ENCODE measurements around the gene COL28A1. TPM values are rescaled to one million over a fixed set of nuclear protein-coding genes. Genes with fewer than 3 reads are reported as not detected.
A peak's percentile ranks its signal among the peaks of the same experiment; 100 is the strongest.
"Not testable (repeated sequence)": the region's sequence is repeated elsewhere in the genome, so short reads cannot be mapped to it uniquely, and the experiment has no call there.

Gene COL28A1
- total RNA-seq, 1 experiment from 2014 or later: 0.26 TPM

DNA sequence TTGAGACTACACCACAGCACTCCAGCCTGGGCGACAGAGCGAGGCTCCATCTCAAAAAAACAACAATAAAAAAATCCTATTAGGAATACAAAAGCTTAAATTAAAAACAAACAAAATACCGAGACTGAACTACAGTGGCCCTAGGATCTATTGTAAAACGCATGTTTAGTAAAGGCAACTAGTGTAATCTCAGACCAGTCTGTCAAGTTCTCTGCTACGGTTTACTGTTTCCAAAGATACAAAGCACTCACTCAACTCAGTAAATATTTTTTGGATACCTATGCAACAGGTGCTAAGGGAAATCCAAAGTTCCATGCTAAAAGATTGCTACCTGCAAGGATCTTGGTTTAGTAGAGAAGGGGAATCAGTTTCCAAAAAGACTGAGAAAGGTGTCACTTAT is 27.6 kb upstream of the COL28A1 start:
- POLR2A ChIA-PET (ENCODE audit: unreplicated experiment): no interaction called here
- Histone ChIP-seq H3K36me3 (ENCODE audit: low read depth, low read length) (no peaks in the 10 kb centered on the region), H3K27me3 (ENCODE audit: low read length) (no peaks in the 10 kb centered on the region), H3K4me3 (ENCODE audit: low read length) (no peak overlapping the region), H3K9me2 (replicated peaks; ENCODE audit: low read length) (no peaks in the 10 kb centered on the region), H3F3A (ENCODE audit: low read length, unreplicated experiment) (peaks cover 6% of the 10 kb centered on the region), H3K9me3 (ENCODE audit: low read length) (no peaks in the 10 kb centered on the region), H3K79me2 (ENCODE audit: low read length) (peaks cover 11% of the 10 kb centered on the region), H2AFZ (ENCODE audit: low read length) (no peak overlapping the region), H3K9ac (ENCODE audit: low read length) (no peak overlapping the region), H3K4me1 (ENCODE audit: insufficient read depth, low read length) (peaks cover 42% of the 10 kb centered on the region), H3K27ac (ENCODE audit: low read length) (no peak overlapping the region), H4K20me1 (ENCODE audit: low read length) (no peaks in the 10 kb centered on the region), H3K4me2 (ENCODE audit: low read length) (peak overlapping the region; percentile 55)
- CTCF ChIA-PET: no interaction called here
- DNase-seq (peak; percentile 54), ATAC-seq (no peak)
- TF ChIP-seq EZH2 (IDR thresholded peaks at IDR 0.05; ENCODE audit: low read length, unreplicated experiment): no peak
- TF ChIP-seq, protein P1, sequence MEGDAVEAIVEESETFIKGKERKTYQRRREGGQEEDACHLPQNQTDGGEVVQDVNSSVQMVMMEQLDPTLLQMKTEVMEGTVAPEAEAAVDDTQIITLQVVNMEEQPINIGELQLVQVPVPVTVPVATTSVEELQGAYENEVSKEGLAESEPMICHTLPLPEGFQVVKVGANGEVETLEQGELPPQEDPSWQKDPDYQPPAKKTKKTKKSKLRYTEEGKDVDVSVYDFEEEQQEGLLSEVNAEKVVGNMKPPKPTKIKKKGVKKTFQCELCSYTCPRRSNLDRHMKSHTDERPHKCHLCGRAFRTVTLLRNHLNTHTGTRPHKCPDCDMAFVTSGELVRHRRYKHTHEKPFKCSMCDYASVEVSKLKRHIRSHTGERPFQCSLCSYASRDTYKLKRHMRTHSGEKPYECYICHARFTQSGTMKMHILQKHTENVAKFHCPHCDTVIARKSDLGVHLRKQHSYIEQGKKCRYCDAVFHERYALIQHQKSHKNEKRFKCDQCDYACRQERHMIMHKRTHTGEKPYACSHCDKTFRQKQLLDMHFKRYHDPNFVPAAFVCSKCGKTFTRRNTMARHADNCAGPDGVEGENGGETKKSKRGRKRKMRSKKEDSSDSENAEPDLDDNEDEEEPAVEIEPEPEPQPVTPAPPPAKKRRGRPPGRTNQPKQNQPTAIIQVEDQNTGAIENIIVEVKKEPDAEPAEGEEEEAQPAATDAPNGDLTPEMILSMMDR (conservative IDR thresholded peaks at IDR 0.05; ENCODE audit: low read depth, low read length): no peak
- no peak for TF ChIP-seq EZH2phosphoT487 (IDR thresholded peaks at IDR 0.05; ENCODE audit: borderline replicate concordance, low read length)
- no TSS peak for BruUV-seq (replicated peaks)
- intact Hi-C loops (cut with micrococcal nuclease): no loop called here

DNA sequence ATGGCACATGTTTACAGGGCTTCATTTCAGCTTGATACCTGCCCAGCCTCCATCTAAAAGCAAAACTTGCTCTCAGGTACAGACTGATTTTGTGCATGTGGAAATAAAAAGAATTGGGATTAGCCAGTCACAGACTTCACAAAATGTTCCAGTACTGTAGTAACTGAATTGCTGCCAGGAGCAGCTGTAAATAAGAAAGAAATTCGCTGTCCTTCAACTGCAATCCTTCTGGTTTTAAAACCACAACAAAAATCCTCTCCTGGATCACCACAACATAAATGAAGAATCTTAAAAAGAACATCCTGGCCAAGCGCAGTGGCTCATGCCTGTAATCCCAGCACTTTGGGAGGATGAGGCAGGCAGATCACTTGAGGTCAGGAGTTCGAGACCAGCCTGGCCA is 27.1 kb upstream of the COL28A1 start:
- Histone ChIP-seq H3K36me3 (ENCODE audit: low read depth, low read length) (no peaks in the 10 kb centered on the region), H3K27ac (ENCODE audit: low read length) (no peak overlapping the region), H3F3A (ENCODE audit: low read length, unreplicated experiment) (peaks cover 6% of the 10 kb centered on the region), H2AFZ (ENCODE audit: low read length) (no peak overlapping the region), H3K79me2 (ENCODE audit: low read length) (peaks cover 6% of the 10 kb centered on the region), H4K20me1 (ENCODE audit: low read length) (no peaks in the 10 kb centered on the region), H3K9me3 (ENCODE audit: low read length) (no peaks in the 10 kb centered on the region), H3K9ac (ENCODE audit: low read length) (no peak overlapping the region), H3K9me2 (replicated peaks; ENCODE audit: low read length) (no peaks in the 10 kb centered on the region), H3K4me3 (ENCODE audit: low read length) (no peak overlapping the region), H3K4me2 (ENCODE audit: low read length) (no peak overlapping the region), H3K4me1 (ENCODE audit: insufficient read depth, low read length) (peaks cover 37% of the 10 kb centered on the region), H3K27me3 (ENCODE audit: low read length) (no peaks in the 10 kb centered on the region)
- BruUV-seq (replicated peaks): no TSS peak
- ATAC-seq (no peak), DNase-seq (no peak)
- intact Hi-C loops (cut with micrococcal nuclease): no loop called here
- ChIA-PET CTCF (no interaction called here), POLR2A (ENCODE audit: unreplicated experiment) (no interaction called here)
- TF ChIP-seq EZH2phosphoT487 (IDR thresholded peaks at IDR 0.05; ENCODE audit: borderline replicate concordance, low read length) (no peak), EZH2 (IDR thresholded peaks at IDR 0.05; ENCODE audit: low read length, unreplicated experiment) (no peak)

DNA sequence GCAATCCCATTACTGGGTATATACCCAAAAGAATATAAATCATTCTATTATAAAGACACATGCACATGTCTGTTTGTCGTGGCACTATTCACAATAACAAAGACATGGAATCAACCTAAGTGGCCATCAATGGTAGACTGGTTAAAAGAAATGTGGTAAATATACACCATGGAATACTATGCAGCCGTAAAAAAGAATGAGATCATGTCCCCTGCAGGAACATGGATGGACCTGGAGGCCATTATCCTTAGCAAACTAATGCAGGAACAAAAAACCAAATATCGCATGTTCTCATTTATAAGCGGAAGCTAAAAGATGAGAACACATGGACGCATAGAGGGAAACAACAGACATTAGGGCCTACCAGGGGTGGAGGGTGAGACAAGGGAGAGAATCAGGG is 25.9 kb upstream of the COL28A1 start:
- H3K4me2 ChIP-seq (ENCODE audit: low read length); H3K36me3 ChIP-seq (ENCODE audit: low read depth, low read length); H3F3A ChIP-seq (ENCODE audit: low read length, unreplicated experiment); H3K27ac ChIP-seq (ENCODE audit: low read length); BruUV-seq (replicated peaks); CTCF ChIA-PET; H3K9ac ChIP-seq (ENCODE audit: low read length); DNase-seq; intact Hi-C loops (cut with micrococcal nuclease); H4K20me1 ChIP-seq (ENCODE audit: low read length); H2AFZ ChIP-seq (ENCODE audit: low read length); H3K79me2 ChIP-seq (ENCODE audit: low read length); POLR2A ChIA-PET (ENCODE audit: unreplicated experiment); ATAC-seq; H3K4me3 ChIP-seq (ENCODE audit: low read length); H3K9me2 ChIP-seq (replicated peaks; ENCODE audit: low read length); H3K27me3 ChIP-seq (ENCODE audit: low read length); H3K9me3 ChIP-seq (ENCODE audit: low read length): not testable (repeated sequence)
- peaks cover 37% of the 10 kb centered on the region for H3K4me1 ChIP-seq (ENCODE audit: insufficient read depth, low read length)

GRCh38 chr7:7557252-7557651 is 21.6 kb upstream of the COL28A1 start:
- H3K36me3 ChIP-seq (ENCODE audit: low read depth, low read length): no peaks in the 10 kb centered on the region
- no peak for TF ChIP-seq EZH2 (IDR thresholded peaks at IDR 0.05; ENCODE audit: low read length, unreplicated experiment)
- TF ChIP-seq, protein P1 (conservative IDR thresholded peaks at IDR 0.05; ENCODE audit: low read depth, low read length): no peak
- TF ChIP-seq EZH2phosphoT487 (IDR thresholded peaks at IDR 0.05; ENCODE audit: borderline replicate concordance, low read length): no peak
- ChIA-PET CTCF (no interaction called here), POLR2A (ENCODE audit: unreplicated experiment) (no interaction called here)
- H3F3A ChIP-seq (ENCODE audit: low read length, unreplicated experiment): no peaks in the 10 kb centered on the region
- no peaks in the 10 kb centered on the region for H3K9me3 ChIP-seq (ENCODE audit: low read length)
- no peaks in the 10 kb centered on the region for H3K9me2 ChIP-seq (replicated peaks; ENCODE audit: low read length)
- H3K4me2 ChIP-seq (ENCODE audit: low read length): no peak overlapping the region
- H3K4me3 ChIP-seq (ENCODE audit: low read length): no peak overlapping the region
- peaks cover 17% of the 10 kb centered on the region for H3K4me1 ChIP-seq (ENCODE audit: insufficient read depth, low read length)
- no peak overlapping the region for H2AFZ ChIP-seq (ENCODE audit: low read length)
- H3K27ac ChIP-seq (ENCODE audit: low read length): no peak overlapping the region
- no peaks in the 10 kb centered on the region for H3K79me2 ChIP-seq (ENCODE audit: low read length)
- no peaks in the 10 kb centered on the region for H4K20me1 ChIP-seq (ENCODE audit: low read length)
- no TSS peak for BruUV-seq (replicated peaks)
- intact Hi-C loops (cut with micrococcal nuclease): no loop called here
- no peaks in the 10 kb centered on the region for H3K27me3 ChIP-seq (ENCODE audit: low read length)
- DNase-seq (no peak), ATAC-seq (no peak)
- H3K9ac ChIP-seq (ENCODE audit: low read length): no peak overlapping the region
